22Rv1 (cell line): ENCODE data around the gene ZNF789.

Experiments
- H3K27ac ChIP-seq: fragments of 450-650 bp; 2 replicates; pipeline ENCODE4 v1.5.1; 2017
- CTCF ChIP-seq: fragments of 450-650 bp; IDR thresholded peaks from 2 replicates; pipeline ENCODE4 v1.5.1; 2017; ENCODE audit warnings: mild to moderate bottlenecking
- ZFX ChIP-seq: fragments of 450-650 bp; IDR thresholded peaks from 2 replicates; pipeline ENCODE4 v1.6.1; 2017; ENCODE audit warnings: antibody characterized with exemption, borderline replicate concordance

Gene ZNF789

DNA sequence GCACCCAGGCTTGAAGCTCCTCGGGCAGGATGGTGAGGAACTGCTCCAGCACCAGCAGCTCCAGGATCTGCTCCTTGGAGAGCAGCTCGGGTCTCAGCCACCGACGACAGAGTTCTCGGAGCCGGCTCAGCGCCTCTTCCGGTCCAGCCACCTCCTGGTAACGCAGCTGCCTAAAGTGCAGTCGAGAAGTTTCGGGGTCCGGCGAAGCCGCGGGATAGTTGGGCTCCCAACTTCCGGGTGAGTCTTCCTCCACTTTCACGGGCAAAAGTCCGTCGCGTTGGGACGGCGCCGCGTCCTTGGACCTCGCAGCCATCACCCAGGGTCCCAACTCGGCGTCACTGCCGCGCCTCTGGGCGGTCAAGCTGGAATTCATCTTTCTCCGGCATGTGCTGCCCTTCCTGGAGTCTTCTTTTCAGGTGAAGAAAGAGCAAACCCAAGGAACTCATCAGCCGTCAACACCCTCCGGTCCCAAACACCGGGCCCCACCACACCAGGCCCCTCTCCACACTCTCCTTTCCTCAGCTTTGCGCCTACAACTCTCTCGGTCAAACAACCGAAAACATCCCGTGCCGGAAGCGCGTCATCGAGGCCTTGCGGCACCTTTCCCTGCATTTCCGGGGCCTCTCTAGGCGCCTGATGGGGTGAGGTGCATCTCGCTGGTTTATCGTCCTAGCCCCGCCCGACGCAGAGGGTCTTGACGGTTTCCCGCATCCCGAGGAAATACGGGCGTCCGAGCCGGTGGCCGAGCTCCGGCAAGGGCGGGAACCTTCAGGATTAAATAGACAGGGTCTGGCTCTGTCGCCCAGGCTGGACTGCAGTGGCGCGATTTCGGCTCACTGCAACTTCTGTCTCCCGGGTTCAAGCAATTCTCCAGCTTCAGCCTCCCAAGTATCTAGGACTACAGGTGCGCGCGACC is 27.3 kb downstream of the ZNF789 start, which contains the start of gene ZNF394:
Gene ZNF394, minus strand, starts transcription at position 561 of the 916 bp plus-strand sequence. Its CDS starts 188 bp downstream, at position 373.
- no peak for TF ChIP-seq ZFX
- peak; percentile 11; the same call in 1 of the 2 replicates for TF ChIP-seq CTCF
- peak within 1 kb of the TSS; percentile 84 for H3K27ac ChIP-seq

- TF ChIP-seq CTCF (no peak), ZFX (no peak)
- peak overlapping the region; percentile 84 for H3K27ac ChIP-seq
Measured at GRCh38 chr7:99500637-99501009, 27.9 kb downstream of the ZNF789 start.

GRCh38 chr7:99501236-99501635 is 28.5 kb downstream of the ZNF789 start:
- peak overlapping the region; percentile 84; the same call in 1 of the 2 replicates for H3K27ac ChIP-seq

GRCh38 chr7:99504281-99504602 is 31.6 kb downstream of the ZNF789 start:
- peak overlapping the region; percentile 76 for H3K27ac ChIP-seq
- TF ChIP-seq ZFX, result no peak
- no peak for TF ChIP-seq CTCF

DNA sequence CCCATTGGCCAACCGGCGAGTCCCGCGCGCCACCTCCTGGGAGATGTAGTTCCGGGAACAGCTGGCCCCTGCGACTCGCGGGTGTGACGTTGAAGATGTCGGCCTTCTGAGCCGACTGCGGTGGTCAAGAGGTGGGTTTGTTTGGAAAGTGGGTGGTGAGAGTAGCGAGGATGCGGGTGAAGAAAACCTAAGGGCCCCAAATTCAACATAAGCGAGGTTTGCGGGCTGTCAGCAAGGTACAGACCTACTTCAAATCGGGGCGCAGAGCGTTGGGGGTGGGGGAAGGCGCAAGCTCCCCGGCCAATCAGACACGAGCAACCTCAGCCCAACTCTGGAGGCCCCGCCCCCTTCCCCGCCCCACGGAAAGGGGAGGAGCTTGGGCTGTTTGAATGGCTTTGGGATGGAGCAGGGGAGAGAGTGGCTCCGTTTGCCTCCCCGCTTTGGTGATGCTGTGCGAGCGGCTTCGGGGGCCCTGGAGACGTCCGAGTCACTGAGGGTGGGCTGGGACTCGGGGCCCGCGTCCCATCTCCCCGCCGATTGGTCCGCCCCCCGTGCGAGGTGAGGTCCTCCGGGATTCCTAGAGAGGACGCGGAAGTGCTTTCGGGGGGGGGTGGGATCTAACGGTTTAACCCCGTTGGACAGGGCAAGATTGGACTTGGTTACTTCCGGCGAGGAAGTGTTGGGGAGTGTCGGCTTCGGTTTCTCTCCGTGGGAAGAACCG is 32.1 kb downstream of the ZNF789 start, which contains the start of gene ZKSCAN5:
Gene ZKSCAN5, plus strand, starts transcription at position 60 of the 721 bp plus-strand sequence. CDS start 1,383 bp downstream, outside the sequence.
- peak within 1 kb of the TSS; percentile 76 for H3K27ac ChIP-seq

DNA sequence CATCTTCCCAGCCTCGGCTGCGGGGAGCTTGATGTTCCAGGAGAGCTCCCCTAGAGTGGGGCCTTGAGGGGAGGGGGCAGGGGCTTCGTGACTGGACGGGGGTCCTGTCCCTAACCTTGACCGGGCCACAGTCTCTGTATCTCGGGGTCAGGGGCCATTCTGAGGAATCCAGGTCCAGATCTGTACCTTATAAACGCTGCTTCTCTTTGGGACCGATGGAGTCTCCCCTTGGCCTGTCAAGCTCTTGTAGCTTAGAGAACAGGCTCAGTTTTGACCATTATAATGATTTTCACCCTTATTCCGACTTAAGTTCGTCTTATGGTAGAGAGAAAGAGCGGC is 32.6 kb downstream of the ZNF789 start:
- TF ChIP-seq ZFX (no peak), CTCF (no peak)
- H3K27ac ChIP-seq, result peak overlapping the region; percentile 76

More for the DNA sequence above, 32.1 kb downstream of the ZNF789 start, which contains the start of gene ZKSCAN5:
- TF ChIP-seq CTCF (no peak), ZFX (no peak)

DNA sequence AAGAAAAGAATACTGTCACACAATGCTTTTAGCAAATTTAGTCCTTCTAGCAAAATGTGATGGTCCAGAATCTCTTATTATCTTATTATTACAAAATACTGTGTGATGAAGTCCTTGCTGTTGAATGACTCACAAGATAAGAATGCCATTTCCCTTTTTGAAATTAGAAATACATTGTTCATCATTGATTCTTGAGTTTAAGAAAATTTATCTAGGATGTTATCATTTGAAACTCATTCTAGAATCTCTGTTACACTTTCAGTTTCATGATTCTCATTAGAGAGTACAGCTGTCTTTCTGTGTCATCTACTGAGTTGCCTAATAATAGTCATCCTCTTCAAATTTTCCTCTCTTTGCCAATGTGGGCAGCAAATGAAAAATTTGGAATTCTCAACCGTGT is 41.4 kb downstream of the ZNF789 start:
- TF ChIP-seq CTCF (no peak), ZFX (no peak)
- H3K27ac ChIP-seq, result no peak overlapping the region
